ENCODE results near the gene USP5. TPM values are rescaled to one million over a fixed set of nuclear protein-coding genes. Genes with fewer than 3 reads are reported as not detected.

The USP5 gene
- total and polyA plus RNA-seq, 3 donors from 2014 or later, result 96.1 to 154 (median 97.5) TPM

- Histone ChIP-seq H3K4me1 (peaks cover 15% of the 10 kb centered on the region), H3K4me3 (peak overlapping the region in 1 of 2 donors; percentile 50), H3K27me3 (no peaks in the 10 kb centered on the region), H3K27ac (no peak overlapping the region), H3K36me3 (ENCODE audit: low read depth, missing control alignments) (no peaks in the 10 kb centered on the region), H3K9me3 (no peaks in the 10 kb centered on the region)
- no peak for TF ChIP-seq POLR2A (IDR thresholded peaks at IDR 0.05)
- TF ChIP-seq CTCF (IDR thresholded peaks at IDR 0.05), result no peak
- intact Hi-C loops (cut with DNase I; ENCODE audit: low total_unique reads), result loop anchor here (10.0 kb wide), 1 partner anchor 48 kb away; the partner anchor contains the start of gene LAG3
- no peak for DNase-seq
- WGBS, 2 donors, result 61 to 66% methylated on average over 7 of the region's 7 CpGs
These were observed 29.4 kb upstream of the USP5 start for GRCh38 chr12:6822426-6823135.

- Histone ChIP-seq H3K4me1 (peaks cover 15% of the 10 kb centered on the region), H3K4me3 (no peak overlapping the region), H3K36me3 (ENCODE audit: low read depth, missing control alignments) (no peaks in the 10 kb centered on the region), H3K27ac (no peak overlapping the region), H3K9me3 (no peaks in the 10 kb centered on the region), H3K27me3 (no peaks in the 10 kb centered on the region)
- TF ChIP-seq CTCF (IDR thresholded peaks at IDR 0.05), result no peak
- no peak for TF ChIP-seq POLR2A (IDR thresholded peaks at IDR 0.05)
- DNase-seq, result no peak
- intact Hi-C loops (cut with DNase I; ENCODE audit: low total_unique reads), result loop anchor here (10.0 kb wide), 1 partner anchor 49 kb away; the partner anchor contains the start of gene LAG3
- WGBS, 2 donors, result 67 to 86% methylated on average over 3 to 12 of the region's 12 CpGs
These were observed 28.5 kb upstream of the USP5 start for GRCh38 chr12:6823182-6824084.

- H3K9me3 ChIP-seq, result no peaks in the 10 kb centered on the region
- TF ChIP-seq POLR2A (IDR thresholded peaks at IDR 0.05) (no peak), CTCF (IDR thresholded peaks at IDR 0.05) (no peak)
- WGBS, 2 donors, result 91% methylated on average over 10 to 37 of the region's 37 CpGs
- intact Hi-C loops (cut with DNase I; ENCODE audit: low total_unique reads), result loop anchor here (10.0 kb wide), 1 partner anchor 49 kb away; the partner anchor contains the start of gene LAG3
- no peak overlapping the region for H3K4me3 ChIP-seq
- no peaks in the 10 kb centered on the region for H3K36me3 ChIP-seq (ENCODE audit: low read depth, missing control alignments)
- no peaks in the 10 kb centered on the region for H3K27me3 ChIP-seq
- H3K27ac ChIP-seq, result no peak overlapping the region
- peaks cover 15% of the 10 kb centered on the region for H3K4me1 ChIP-seq
- DNase-seq, result no peak
These were observed 27.7 kb upstream of the USP5 start for GRCh38 chr12:6824085-6824775.

- 50 to 57% methylated on average over 12 of the region's 12 CpGs for WGBS, 2 donors
- Histone ChIP-seq H3K27me3 (no peaks in the 10 kb centered on the region), H3K36me3 (ENCODE audit: low read depth, missing control alignments) (no peaks in the 10 kb centered on the region), H3K4me3 (no peak overlapping the region), H3K4me1 (peaks cover 15% of the 10 kb centered on the region), H3K27ac (no peak overlapping the region), H3K9me3 (no peaks in the 10 kb centered on the region)
- no peak for DNase-seq
- no peak for TF ChIP-seq POLR2A (IDR thresholded peaks at IDR 0.05)
- no peak for TF ChIP-seq CTCF (IDR thresholded peaks at IDR 0.05)
- intact Hi-C loops (cut with DNase I; ENCODE audit: low total_unique reads), result loop anchor here (10.0 kb wide), 1 partner anchor 50 kb away; the partner anchor contains the start of gene LAG3
These were observed 27.0 kb upstream of the USP5 start for GRCh38 chr12:6824901-6825381.

Measured in testis (tissue), 3 donors.